HepG2 (cell line): Measurements from ENCODE around the gene B4GALT5. TPM values are rescaled to one million over a fixed set of nuclear protein-coding genes. Genes with fewer than 3 reads are reported as not detected.

ENCODE experiments used
- HNF4A ChIP-seq: sonication (generic); formaldehyde crosslinking; IDR thresholded peaks from 2 replicates; pipeline ENCODE4 v1.4.0; 2020; ENCODE audit warnings: missing genetic modification reagents
- NKX3-1 ChIP-seq: sonication (generic); formaldehyde crosslinking; IDR thresholded peaks from 2 replicates; pipeline ENCODE4 v1.5.0; 2020; ENCODE audit warnings: missing genetic modification reagents
- NONO ChIP-seq, 2 experiments: fragments of 450-650 bp in 1 of 2; sonication (generic) in 1 of 2; formaldehyde crosslinking in 1 of 2; IDR thresholded peaks in 1 of 2; conservative IDR thresholded peaks in 1 of 2; 2 replicates each; pipeline versions ENCODE4 v1.6.1 to v1.8.0; 2017 to 2022; ENCODE audit warnings: mild to moderate bottlenecking in 1 of 2, missing genetic modification reagents in 1 of 2, moderate library complexity in 1 of 2
- POLR2G ChIP-seq: fragments of 200-400 bp; formaldehyde crosslinking; IDR thresholded peaks from 2 replicates; pipeline ENCODE4 v1.6.1; 2018; ENCODE audit warnings: mild to moderate bottlenecking, low read depth, low read length, moderate library complexity
- RFX5 ChIP-seq: IDR thresholded peaks from 2 replicates; pipeline ENCODE4 v1.6.1; 2011; ENCODE audit warnings: low read depth, low read length, improper control_type of control experiment
- SP4 ChIP-seq: sonication (generic); formaldehyde crosslinking; IDR thresholded peaks from 2 replicates; pipeline ENCODE4 v1.8.1; 2023; ENCODE audit warnings: mild to moderate bottlenecking, missing genetic modification reagents
- STAT5B ChIP-seq: sonication (generic); formaldehyde crosslinking; IDR thresholded peaks from 2 replicates; pipeline ENCODE4 v1.4.0; 2020; ENCODE audit warnings: missing genetic modification reagents
- ZFP1 ChIP-seq: IDR thresholded peaks from 2 replicates; pipeline ENCODE4 v1.6.1; 2016
- ZFP36 ChIP-seq: fragments of 150-350 bp; IDR thresholded peaks from 2 replicates; pipeline ENCODE4 v1.6.1; 2018; ENCODE audit warnings: borderline replicate concordance, low read length, low read depth; ENCODE audit not compliant: partially characterized antibody
- ZNF616 ChIP-seq: sonication (generic); formaldehyde crosslinking; IDR thresholded peaks from 2 replicates; pipeline ENCODE4 v1.5.0; 2020; ENCODE audit warnings: low read depth, mild to moderate bottlenecking, missing genetic modification reagents
- ZNF746 ChIP-seq: sonication (generic); formaldehyde crosslinking; IDR thresholded peaks from 2 replicates; pipeline ENCODE4 v1.8.0; 2022; ENCODE audit warnings: mild to moderate bottlenecking, missing genetic modification reagents
- ZNF777 ChIP-seq: sonication (generic); formaldehyde crosslinking; IDR thresholded peaks from 2 replicates; pipeline ENCODE4 v1.4.0; 2020; ENCODE audit warnings: missing genetic modification reagents
- polyA plus RNA-seq, 8 experiments: library from polyadenylated mRNA; depleted of rRNA in 3 of 8; stranded (reverse) in 7 of 8; unstranded in 1 of 8; fragments of >200 nt; fragmentation: Illumina TruSeq in 4 of 8; extraction: Trizol in 4 of 8; gene quantifications; 2 replicates each; pipeline versions ENCODE4 v1.2.1 to v1.2.3, GENCODE V29; 2011 to 2016; ENCODE audit warnings: low read depth in 4 of 8, missing spikeins in 1 of 8, mixed read lengths in 1 of 8; ENCODE audit not compliant: insufficient read depth in 1 of 8
- total RNA-seq, 5 experiments: library from RNA; depleted of rRNA; stranded (reverse); fragments of >200 nt; fragmentation: Illumina TruSeq; extraction: Trizol; gene quantifications; 2 replicates each; pipeline ENCODE4 v1.2.3, GENCODE V29; 2016; ENCODE audit warnings: low read depth in 1 of 5
- TF ChIP-seq, protein P1 (sequence below): fragments of 450-650 bp; IDR thresholded peaks from 2 replicates; pipeline ENCODE4 v1.6.1; 2016
- TF ChIP-seq, protein P2 (sequence below): sonication (generic); formaldehyde crosslinking; IDR thresholded peaks from 2 replicates; pipeline ENCODE4 v1.5.0; 2020; ENCODE audit warnings: mild to moderate bottlenecking, missing genetic modification reagents, borderline replicate concordance
- TF ChIP-seq, protein P3 (sequence below): sonication (generic); formaldehyde crosslinking; IDR thresholded peaks from 2 replicates; pipeline ENCODE4 v1.5.0; 2020; ENCODE audit warnings: missing genetic modification reagents

The B4GALT5 gene
- total and polyA plus RNA-seq, 2 of the 13 experiments (the other 11 are each of a cell fraction or from before 2014, with no cell fraction given): 27.3 to 30.9 TPM

DNA sequence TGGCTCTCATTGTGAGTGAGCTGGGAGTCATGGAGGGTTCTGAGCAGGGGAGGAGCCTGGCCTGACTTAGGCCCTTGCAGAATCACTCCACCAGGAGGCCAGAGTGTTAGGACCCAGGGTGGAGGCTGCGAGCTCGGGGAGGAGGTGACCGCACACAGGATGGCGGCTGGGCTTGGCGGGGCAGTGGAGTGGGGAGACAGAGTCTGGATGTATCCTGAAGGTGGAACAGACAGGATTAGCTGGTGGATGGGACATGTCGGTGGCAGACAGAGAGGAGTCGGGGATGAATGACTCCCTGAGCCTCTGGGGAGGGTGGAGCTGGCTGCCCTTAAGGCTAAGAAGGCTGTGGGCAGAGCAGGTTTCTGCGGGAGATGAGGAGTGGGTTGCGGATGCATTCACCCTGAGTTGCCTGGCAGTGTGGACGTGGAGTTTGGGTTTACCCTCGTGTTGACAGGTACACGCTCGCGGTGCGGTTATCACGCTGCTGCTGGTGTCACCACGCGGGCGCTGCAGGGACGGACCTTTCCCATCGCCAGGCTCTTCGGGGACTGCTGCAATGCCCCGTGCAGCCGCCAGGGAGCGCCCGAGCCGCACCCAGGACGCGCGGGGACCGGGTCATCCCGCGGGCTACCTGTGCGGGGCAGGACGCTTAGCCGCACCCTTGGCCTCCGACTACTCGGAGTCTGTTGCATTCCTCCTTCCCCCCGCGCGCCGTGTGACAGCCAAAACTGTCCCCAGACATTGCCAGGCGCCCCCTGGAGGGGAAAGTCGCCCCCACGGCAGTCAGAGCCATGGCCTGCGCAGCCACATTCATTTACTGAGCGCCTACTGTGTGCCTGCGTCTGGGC, 102.8 kb downstream of the B4GALT5 start (continued):
- no peak for TF ChIP-seq NONO (IDR thresholded peaks at IDR 0.05)
- peak; percentile 92; the same call in 1 of the 2 replicates for TF ChIP-seq NONO (CRISPR knock-in tag; conservative IDR thresholded peaks at IDR 0.05)
- TF ChIP-seq, protein P1, sequence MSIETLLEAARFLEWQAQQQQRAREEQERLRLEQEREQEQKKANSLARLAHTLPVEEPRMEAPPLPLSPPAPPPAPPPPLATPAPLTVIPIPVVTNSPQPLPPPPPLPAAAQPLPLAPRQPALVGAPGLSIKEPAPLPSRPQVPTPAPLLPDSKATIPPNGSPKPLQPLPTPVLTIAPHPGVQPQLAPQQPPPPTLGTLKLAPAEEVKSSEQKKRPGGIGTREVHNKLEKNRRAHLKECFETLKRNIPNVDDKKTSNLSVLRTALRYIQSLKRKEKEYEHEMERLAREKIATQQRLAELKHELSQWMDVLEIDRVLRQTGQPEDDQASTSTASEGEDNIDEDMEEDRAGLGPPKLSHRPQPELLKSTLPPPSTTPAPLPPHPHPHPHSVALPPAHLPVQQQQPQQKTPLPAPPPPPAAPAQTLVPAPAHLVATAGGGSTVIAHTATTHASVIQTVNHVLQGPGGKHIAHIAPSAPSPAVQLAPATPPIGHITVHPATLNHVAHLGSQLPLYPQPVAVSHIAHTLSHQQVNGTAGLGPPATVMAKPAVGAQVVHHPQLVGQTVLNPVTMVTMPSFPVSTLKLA: no peak
- TF ChIP-seq ZNF777 (CRISPR knock-in tag): peak; percentile 52; the same call in 1 of the 2 replicates
- TF ChIP-seq NKX3-1 (CRISPR knock-in tag): no peak
- peak; percentile 61; the same call in 1 of the 2 replicates for TF ChIP-seq ZFP1 (CRISPR knock-in tag)
- TF ChIP-seq ZNF746 (CRISPR knock-in tag): 0 out of 2 replicates have a peak, but pooled peaks have one; percentile 10
- TF ChIP-seq SP4 (CRISPR knock-in tag): peak; percentile 55; the same call in 1 of the 2 replicates
- peak; percentile 63; the same call in 1 of the 2 replicates for TF ChIP-seq ZNF616
- TF ChIP-seq STAT5B (CRISPR knock-in tag): peak; percentile 50; the same call in 1 of the 2 replicates
- TF ChIP-seq HNF4A (CRISPR knock-in tag): peak; percentile 64
- TF ChIP-seq, protein P2, sequence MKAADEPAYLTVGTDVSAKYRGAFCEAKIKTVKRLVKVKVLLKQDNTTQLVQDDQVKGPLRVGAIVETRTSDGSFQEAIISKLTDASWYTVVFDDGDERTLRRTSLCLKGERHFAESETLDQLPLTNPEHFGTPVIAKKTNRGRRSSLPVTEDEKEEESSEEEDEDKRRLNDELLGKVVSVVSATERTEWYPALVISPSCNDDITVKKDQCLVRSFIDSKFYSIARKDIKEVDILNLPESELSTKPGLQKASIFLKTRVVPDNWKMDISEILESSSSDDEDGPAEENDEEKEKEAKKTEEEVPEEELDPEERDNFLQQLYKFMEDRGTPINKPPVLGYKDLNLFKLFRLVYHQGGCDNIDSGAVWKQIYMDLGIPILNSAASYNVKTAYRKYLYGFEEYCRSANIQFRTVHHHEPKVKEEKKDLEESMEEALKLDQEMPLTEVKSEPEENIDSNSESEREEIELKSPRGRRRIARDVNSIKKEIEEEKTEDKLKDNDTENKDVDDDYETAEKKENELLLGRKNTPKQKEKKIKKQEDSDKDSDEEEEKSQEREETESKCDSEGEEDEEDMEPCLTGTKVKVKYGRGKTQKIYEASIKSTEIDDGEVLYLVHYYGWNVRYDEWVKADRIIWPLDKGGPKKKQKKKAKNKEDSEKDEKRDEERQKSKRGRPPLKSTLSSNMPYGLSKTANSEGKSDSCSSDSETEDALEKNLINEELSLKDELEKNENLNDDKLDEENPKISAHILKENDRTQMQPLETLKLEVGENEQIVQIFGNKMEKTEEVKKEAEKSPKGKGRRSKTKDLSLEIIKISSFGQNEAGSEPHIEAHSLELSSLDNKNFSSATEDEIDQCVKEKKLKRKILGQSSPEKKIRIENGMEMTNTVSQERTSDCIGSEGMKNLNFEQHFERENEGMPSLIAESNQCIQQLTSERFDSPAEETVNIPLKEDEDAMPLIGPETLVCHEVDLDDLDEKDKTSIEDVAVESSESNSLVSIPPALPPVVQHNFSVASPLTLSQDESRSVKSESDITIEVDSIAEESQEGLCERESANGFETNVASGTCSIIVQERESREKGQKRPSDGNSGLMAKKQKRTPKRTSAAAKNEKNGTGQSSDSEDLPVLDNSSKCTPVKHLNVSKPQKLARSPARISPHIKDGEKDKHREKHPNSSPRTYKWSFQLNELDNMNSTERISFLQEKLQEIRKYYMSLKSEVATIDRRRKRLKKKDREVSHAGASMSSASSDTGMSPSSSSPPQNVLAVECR (CRISPR knock-in tag): peak; percentile 80; the same call in 1 of the 2 replicates
- TF ChIP-seq, protein P3, sequence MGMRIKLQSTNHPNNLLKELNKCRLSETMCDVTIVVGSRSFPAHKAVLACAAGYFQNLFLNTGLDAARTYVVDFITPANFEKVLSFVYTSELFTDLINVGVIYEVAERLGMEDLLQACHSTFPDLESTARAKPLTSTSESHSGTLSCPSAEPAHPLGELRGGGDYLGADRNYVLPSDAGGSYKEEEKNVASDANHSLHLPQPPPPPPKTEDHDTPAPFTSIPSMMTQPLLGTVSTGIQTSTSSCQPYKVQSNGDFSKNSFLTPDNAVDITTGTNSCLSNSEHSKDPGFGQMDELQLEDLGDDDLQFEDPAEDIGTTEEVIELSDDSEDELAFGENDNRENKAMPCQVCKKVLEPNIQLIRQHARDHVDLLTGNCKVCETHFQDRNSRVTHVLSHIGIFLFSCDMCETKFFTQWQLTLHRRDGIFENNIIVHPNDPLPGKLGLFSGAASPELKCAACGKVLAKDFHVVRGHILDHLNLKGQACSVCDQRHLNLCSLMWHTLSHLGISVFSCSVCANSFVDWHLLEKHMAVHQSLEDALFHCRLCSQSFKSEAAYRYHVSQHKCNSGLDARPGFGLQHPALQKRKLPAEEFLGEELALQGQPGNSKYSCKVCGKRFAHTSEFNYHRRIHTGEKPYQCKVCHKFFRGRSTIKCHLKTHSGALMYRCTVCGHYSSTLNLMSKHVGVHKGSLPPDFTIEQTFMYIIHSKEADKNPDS (CRISPR knock-in tag): no peak; the same call in 1 of the 2 replicates
- no peak for TF ChIP-seq ZFP36
- TF ChIP-seq RFX5: peak; percentile 49; the same call in 1 of the 2 replicates
- no peak for TF ChIP-seq POLR2G
